Measurements from ENCODE around the gene UBTD2. TPM values are rescaled to one million over a fixed set of nuclear protein-coding genes. Genes with fewer than 3 reads are reported as not detected.

UBTD2 gene
- total RNA-seq, 2 experiments from 2014 or later: 4.6 to 4.9 TPM

DNA sequence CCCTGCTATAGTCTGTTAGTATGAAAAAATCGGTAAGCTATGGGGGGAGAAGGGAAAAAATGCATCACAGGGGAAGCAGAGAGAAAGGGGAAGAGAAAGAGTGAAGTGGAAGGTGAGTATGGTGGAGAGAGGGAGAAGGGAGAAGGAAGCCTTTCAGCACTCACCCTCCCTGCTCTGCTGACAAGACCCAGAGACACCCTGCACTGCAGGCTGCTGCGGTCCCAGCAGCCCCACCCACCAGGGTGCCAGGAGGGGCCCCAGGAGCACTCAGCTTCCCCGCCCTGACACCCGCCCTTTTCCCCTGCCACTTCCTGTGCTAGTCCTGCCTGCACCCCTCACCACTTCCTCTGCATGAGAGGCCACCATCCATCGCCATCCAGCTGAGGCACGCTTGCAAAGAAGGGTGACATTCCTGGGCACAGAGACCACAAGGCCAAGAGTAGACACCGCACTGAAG, 108.3 kb downstream of the UBTD2 start:
- peak overlapping the region; percentile 99 for H3K27ac Mint-ChIP-seq
- peaks cover 94% of the 10 kb centered on the region for H3K4me1 Mint-ChIP-seq (ENCODE audit: low read depth)
- H3K9me3 Mint-ChIP-seq: no peaks in the 10 kb centered on the region
- peak; percentile 97 for DNase-seq
- intact Hi-C loops (cut with micrococcal nuclease): loop anchor here (1.0 to 10.0 kb wide), 6 partner anchors 10 to 1880 kb away; partner anchors contain the start of genes DUSP1 and LCP2
- H3K4me3 Mint-ChIP-seq: peak overlapping the region; percentile 89
- ChIA-PET CTCF (interaction anchor here (0.6 to 5.7 kb wide), 10 partner anchors 10 to 125 kb away, joined by 3 to 100 read pairs (median 6); partner anchors contain the start of genes STK10 and UBTD2), POLR2A (interaction anchor here (0.7 to 7.3 kb wide), 10 partner anchors 10 to 1878 kb away, joined by 3 to 166 read pairs (median 10); partner anchors contain the start of genes FBXW11 and STK10)
- H3K36me3 Mint-ChIP-seq: peaks cover 30% of the 10 kb centered on the region
- H3K27me3 Mint-ChIP-seq: no peaks in the 10 kb centered on the region

DNA sequence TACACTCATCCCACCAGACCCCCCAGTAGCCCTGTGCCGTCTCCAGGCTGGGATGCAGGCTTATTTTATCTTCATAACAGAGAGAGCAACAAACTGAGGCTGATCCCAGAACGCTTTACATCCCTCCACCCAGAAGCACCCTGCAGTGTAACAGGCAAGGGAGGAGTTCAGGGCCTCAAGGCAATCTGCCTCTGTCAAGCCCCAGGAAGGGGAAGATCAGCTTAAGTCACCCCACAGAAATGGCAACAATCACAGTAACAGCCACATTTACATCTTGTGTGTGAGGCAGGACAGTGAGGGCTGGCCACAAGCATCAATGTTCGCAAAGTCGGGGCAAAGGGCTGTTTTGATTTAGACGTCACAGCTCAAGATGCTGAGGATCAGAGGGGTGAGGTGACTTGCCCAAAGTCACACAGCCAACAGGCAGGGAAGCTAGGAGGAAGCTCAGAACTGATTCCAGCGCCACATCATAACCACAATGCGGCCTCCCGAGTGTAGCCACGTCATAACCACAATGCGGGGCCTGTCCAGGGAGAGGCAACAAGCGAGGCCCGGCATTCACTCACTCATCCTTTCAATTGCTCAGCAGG, 109.9 kb downstream of the UBTD2 start:
- intact Hi-C loops (cut with micrococcal nuclease): loop anchor here (1.0 to 10.0 kb wide), 3 partner anchors 15 to 1879 kb away; partner anchors contain the start of genes LCP2 and STK10
- CTCF ChIA-PET: interaction anchor here (0.5 to 5.7 kb wide), 7 partner anchors 8 to 109 kb away, joined by 3 to 100 read pairs (median 4); partner anchors contain the start of gene STK10
- Mint-ChIP-seq H3K4me1 (ENCODE audit: low read depth) (peaks cover 95% of the 10 kb centered on the region), H3K27me3 (no peaks in the 10 kb centered on the region), H3K27ac (peak overlapping the region; percentile 99), H3K36me3 (peaks cover 34% of the 10 kb centered on the region), H3K9me3 (no peaks in the 10 kb centered on the region), H3K4me3 (peak overlapping the region; percentile 89)
- peak; percentile 95 for DNase-seq
- POLR2A ChIA-PET: interaction anchor here (0.6 to 7.3 kb wide), 12 partner anchors 8 to 597 kb away, joined by 3 to 166 read pairs (median 7); partner anchors contain the start of genes DUSP1, FBXW11 and STK10

DNA sequence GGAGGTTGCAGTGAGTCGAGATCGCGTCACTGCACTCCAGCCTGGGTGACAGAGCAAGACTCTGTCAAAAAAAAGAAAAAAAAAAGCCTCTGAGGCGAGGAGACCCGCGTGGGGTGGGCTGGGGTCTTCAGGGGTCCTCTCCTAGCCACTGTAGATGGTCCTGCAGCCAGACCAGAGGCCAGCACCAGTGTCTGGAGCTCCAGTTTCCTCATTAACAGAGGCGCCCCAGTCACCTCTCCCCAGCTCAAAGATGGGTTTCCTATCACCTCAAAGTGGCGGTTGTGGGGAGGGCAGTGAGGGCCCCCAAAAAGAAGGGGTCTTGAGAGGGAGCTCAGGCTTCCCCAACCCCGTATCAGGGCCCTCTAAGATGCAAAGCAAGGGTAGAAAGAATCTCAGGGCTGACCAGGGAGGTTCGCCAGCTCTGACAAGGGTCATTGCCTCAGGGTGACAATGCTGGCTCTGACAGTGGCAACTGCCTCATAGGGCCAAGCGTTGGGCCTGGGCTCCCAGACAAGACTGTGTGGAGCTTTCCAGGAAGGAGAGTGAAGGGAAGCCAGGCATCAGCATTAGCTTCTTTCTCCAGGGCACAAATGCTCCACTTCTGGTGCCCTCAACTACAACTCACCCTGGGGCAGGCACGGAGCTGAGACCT, 110.5 kb downstream of the UBTD2 start:
- peak overlapping the region; percentile 89 for H3K4me3 Mint-ChIP-seq
- DNase-seq: no peak
- H3K27ac Mint-ChIP-seq: peak overlapping the region; percentile 99
- H3K36me3 Mint-ChIP-seq: peaks cover 32% of the 10 kb centered on the region
- ChIA-PET CTCF (interaction anchor here (0.5 to 5.7 kb wide), 9 partner anchors 9 to 110 kb away, joined by 3 to 100 read pairs (median 4); partner anchors contain the start of gene STK10), POLR2A (interaction anchor here (0.6 to 7.3 kb wide), 11 partner anchors 8 to 166 kb away, joined by 3 to 166 read pairs (median 6); partner anchors contain the start of genes FBXW11 and STK10)
- peaks cover 95% of the 10 kb centered on the region for H3K4me1 Mint-ChIP-seq (ENCODE audit: low read depth)
- intact Hi-C loops (cut with micrococcal nuclease): loop anchor here (10.0 kb wide), 1 partner anchor 1878 kb away; the partner anchor contains the start of gene LCP2
- H3K27me3 Mint-ChIP-seq: no peaks in the 10 kb centered on the region
- no peaks in the 10 kb centered on the region for H3K9me3 Mint-ChIP-seq

DNA sequence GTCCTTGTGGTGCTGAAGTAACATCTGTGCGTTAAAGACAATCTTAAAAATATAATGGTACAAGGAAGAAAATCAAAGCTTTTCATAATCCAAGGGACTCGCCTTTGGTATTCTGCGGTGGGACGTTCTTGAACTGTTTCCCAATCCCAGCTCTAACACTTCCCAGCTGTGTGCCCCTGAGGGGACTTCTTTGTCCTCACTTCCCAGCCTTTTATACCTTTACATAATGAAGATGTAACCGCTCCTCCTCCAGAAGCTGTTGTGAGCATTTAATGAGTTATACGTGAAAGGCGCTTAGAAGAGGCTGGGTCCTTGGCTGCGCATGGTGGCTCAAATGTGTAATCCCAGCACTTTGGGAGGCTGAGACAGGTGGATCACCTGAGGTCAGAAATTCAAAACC, 112.4 kb downstream of the UBTD2 start:
- Mint-ChIP-seq H3K27ac (peak overlapping the region; percentile 76), H3K4me1 (ENCODE audit: low read depth) (peaks cover 91% of the 10 kb centered on the region), H3K36me3 (peaks cover 27% of the 10 kb centered on the region), H3K27me3 (no peaks in the 10 kb centered on the region), H3K9me3 (no peaks in the 10 kb centered on the region), H3K4me3 (no peak overlapping the region)
- no peak for DNase-seq
- intact Hi-C loops (cut with micrococcal nuclease): loop anchor here (10.0 kb wide), 1 partner anchor 1876 kb away; the partner anchor contains the start of gene LCP2
- ChIA-PET POLR2A (no interaction called here), CTCF (interaction anchor here (2.7 kb wide), 1 partner anchor 17 kb away, joined by 8 read pairs; the partner anchor contains the start of gene STK10)

DNA sequence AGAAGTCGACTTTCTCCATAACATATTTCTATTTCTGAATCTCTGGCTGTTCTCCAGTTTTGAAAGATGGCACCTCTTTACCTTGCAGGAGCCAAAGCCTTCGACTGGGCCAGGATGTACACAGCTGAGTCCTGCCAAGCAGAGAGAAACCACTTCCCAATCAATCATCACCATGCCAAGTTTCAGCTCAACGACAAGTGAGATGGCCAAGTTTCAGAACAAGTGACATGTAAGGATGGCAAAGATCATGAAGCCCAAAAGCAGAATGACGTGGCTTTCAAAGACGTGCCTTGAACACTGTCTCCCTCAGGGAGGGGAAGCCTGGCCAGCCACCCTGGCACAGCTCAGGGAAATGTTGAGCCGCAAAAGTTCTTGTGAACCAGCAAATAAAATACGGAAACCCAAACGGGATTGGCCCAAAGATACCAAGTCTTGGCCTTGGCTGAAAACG, 113.3 kb downstream of the UBTD2 start:
- intact Hi-C loops (cut with micrococcal nuclease): loop anchor here (10.0 kb wide), 1 partner anchor 1875 kb away; the partner anchor contains the start of gene LCP2

DNA sequence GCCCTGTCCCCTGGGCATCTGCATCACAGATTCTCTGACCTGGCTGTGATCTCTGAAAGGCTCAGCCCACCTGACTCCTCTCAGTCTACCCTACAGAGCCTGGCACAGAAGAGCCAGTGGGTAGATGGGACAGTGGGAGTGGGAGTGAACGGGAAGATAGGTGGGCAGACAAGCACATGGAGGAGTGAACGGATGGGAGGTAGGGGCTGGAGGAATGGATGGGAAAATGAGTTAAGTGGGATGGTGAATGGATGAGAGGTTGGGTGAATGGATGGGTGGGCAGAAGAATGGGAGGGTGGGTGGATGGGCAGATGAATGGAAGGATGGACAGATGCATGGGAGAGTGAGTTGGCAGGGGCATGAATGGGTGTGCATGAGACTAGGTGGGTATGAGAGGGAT, 114.3 kb downstream of the UBTD2 start:
- Mint-ChIP-seq H3K4me3 (no peak overlapping the region), H3K27me3 (no peaks in the 10 kb centered on the region), H3K4me1 (ENCODE audit: low read depth) (peaks cover 87% of the 10 kb centered on the region), H3K9me3 (no peaks in the 10 kb centered on the region), H3K36me3 (peaks cover 16% of the 10 kb centered on the region), H3K27ac (peak overlapping the region; percentile 76)
- intact Hi-C loops (cut with micrococcal nuclease): no loop called here
- ChIA-PET CTCF (interaction anchor here (2.7 kb wide), 1 partner anchor 19 kb away, joined by 8 read pairs; the partner anchor contains the start of gene STK10), POLR2A (no interaction called here)
- DNase-seq: no peak

More for the DNA sequence above, 113.3 kb downstream of the UBTD2 start:
- Mint-ChIP-seq H3K27ac (peak overlapping the region; percentile 76), H3K36me3 (peaks cover 22% of the 10 kb centered on the region), H3K4me1 (ENCODE audit: low read depth) (peaks cover 88% of the 10 kb centered on the region), H3K27me3 (no peaks in the 10 kb centered on the region), H3K4me3 (no peak overlapping the region), H3K9me3 (no peaks in the 10 kb centered on the region)
- peak; percentile 36 for DNase-seq
- CTCF ChIA-PET: interaction anchor here (1.0 to 2.7 kb wide), 2 partner anchors 18 to 58 kb away, joined by 3 to 8 read pairs; partner anchors contain the start of gene STK10
- POLR2A ChIA-PET: interaction anchor here (1.3 kb wide), 1 partner anchor 9 kb away, joined by 4 read pairs; no protein-coding TSS in a partner anchor

DNA sequence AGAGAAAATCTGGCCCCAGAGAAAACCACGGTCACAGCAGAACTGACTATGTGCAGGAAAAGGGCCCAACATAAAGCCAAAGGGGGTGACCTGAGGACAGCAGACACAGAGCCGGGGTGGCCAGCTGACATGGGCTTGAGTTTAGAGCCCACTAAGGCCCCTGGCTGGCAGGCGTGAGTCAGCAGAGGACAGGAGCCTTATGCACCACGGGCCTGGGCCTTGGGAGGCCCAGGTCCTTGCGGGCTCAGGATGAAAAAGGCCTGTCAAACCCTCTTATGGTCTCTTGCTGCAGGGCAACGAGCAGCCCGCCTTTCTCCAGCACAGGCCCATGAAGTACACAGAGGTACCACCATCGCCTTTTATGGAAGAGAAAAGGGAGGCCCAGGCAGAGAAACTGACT, 115.3 kb downstream of the UBTD2 start:
- no peak overlapping the region for H3K4me3 Mint-ChIP-seq
- no peaks in the 10 kb centered on the region for H3K27me3 Mint-ChIP-seq
- peaks cover 85% of the 10 kb centered on the region for H3K4me1 Mint-ChIP-seq (ENCODE audit: low read depth)
- DNase-seq: no peak
- peaks cover 14% of the 10 kb centered on the region for H3K36me3 Mint-ChIP-seq
- intact Hi-C loops (cut with micrococcal nuclease): no loop called here
- ChIA-PET CTCF (interaction anchor here (2.7 kb wide), 1 partner anchor 20 kb away, joined by 8 read pairs; the partner anchor contains the start of gene STK10), POLR2A (no interaction called here)
- no peak overlapping the region for H3K27ac Mint-ChIP-seq
- no peaks in the 10 kb centered on the region for H3K9me3 Mint-ChIP-seq

DNA sequence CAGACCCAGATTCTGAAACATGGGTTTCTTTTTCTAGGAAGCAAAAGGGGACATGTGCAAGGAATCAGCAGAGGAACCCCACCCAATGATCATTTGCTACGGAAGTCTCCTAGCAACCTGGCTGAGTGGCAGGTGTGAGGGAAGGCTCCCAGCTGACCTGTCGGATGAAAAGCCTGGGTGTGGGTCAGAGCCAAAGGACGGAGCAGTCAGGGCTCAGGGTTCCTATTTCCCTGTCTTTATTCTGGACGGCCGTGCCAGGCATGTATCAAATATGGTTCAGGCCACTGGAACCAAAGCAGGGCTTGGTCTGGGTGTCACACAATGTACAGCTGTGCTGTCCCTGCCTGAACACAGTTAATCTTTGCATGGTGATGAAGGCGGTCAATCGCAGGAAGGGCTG, 115.7 kb downstream of the UBTD2 start:
- Mint-ChIP-seq H3K36me3 (peaks cover 14% of the 10 kb centered on the region), H3K4me1 (ENCODE audit: low read depth) (peaks cover 85% of the 10 kb centered on the region), H3K27me3 (no peaks in the 10 kb centered on the region), H3K4me3 (no peak overlapping the region), H3K27ac (no peak overlapping the region), H3K9me3 (no peaks in the 10 kb centered on the region)
- DNase-seq: no peak
- CTCF ChIA-PET: no interaction called here
- POLR2A ChIA-PET: no interaction called here
- intact Hi-C loops (cut with micrococcal nuclease): no loop called here

DNA sequence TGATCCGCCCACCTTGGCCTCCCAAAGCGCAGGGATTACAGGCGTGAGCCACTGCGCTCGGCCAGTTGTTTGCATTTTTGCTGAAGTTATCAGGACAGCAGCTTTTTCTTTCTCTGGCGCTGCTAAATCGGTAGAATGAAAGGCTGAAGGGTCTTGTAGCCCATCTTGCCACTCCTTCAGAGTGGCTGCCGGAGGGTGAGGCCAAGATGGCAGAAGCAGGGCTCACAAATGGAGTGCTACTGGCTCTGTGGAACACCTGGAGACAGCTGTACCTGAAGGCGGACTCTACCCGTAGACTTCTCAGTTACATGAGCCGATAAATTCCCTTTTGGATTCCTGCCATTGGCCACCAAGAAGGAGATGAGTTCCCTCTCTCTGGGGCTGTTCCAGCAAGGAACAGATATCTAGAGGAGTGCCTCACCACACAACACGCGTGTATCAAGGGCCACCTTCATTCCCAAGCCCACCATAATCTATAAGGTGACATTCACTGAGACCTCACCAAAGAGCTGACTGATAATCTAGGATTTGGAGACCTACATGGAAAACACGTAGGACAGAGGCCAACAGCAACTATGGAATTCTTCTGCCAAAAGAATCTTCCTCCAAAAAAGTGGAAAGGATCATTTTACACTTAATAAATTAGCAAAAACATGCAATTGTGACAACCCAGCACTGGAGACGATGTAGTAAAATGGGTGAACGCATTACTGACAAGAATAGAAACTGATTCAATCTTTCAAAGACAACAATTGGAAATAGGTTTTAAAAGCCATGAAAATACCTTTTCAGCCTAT, 117.3 kb downstream of the UBTD2 start:
- ChIA-PET CTCF (interaction anchor here (1.6 kb wide), 1 partner anchor 21 kb away, joined by 3 read pairs; no protein-coding TSS in a partner anchor), POLR2A (interaction anchor here (2.3 kb wide), 1 partner anchor 8 kb away, joined by 12 read pairs; no protein-coding TSS in a partner anchor)
- Mint-ChIP-seq H3K36me3 (peaks cover 14% of the 10 kb centered on the region), H3K9me3 (no peaks in the 10 kb centered on the region), H3K4me3 (no peak overlapping the region), H3K27me3 (no peaks in the 10 kb centered on the region), H3K27ac (peak overlapping the region; percentile 29), H3K4me1 (ENCODE audit: low read depth) (peaks cover 83% of the 10 kb centered on the region)
- intact Hi-C loops (cut with micrococcal nuclease): no loop called here
- no peak for DNase-seq

DNA sequence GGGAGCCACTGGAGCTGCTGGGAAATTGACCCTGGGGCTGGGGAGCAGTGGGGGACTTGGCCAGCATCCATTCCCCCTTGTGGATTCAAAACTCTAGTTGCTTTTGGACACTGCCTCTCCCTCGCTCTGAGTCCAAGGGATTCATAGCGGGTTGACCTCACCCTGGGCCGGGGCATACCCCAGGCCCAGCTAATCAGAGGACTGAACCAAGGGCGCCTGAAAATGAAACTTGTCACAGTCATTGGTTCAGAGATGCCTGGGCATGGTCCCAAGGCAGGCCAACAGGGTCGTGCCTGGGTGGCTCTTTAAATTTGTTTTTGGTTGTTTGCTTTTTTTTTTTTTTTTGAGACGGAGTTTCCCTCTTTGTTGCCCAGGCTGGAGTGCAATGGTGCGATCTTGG, 118.1 kb downstream of the UBTD2 start:
- Mint-ChIP-seq H3K36me3 (peaks cover 14% of the 10 kb centered on the region), H3K27me3 (no peaks in the 10 kb centered on the region)
- CTCF ChIA-PET: interaction anchor here (0.8 to 1.6 kb wide), 3 partner anchors 9 to 22 kb away, joined by 3 to 4 read pairs (median 3); no protein-coding TSS in a partner anchor

DNA sequence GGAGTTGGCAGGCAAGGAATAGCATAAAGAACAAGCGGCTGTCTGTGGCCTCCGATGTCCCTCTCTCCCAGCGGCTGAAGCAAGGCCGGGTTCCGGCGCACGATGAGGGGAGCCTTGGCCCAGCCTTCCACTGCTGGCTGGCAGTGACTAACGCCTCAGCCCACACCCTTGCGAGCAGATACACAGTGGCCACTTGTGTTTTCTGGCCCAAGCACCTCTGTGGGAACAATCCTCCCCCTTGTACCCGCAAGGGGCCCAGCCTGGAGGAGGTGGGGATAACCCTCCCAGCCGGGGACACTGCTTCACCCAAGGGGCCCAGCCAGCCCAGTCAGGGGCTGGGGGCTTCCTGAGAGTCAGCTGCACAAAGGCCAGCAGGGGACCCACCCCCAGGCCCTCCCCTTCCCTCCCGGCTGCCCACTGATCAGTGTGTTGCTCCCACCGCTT, 118.8 kb downstream of the UBTD2 start:
- Mint-ChIP-seq H3K4me1 (ENCODE audit: low read depth) (peaks cover 75% of the 10 kb centered on the region), H3K4me3 (no peak overlapping the region), H3K27ac (peak overlapping the region; percentile 67), H3K9me3 (no peaks in the 10 kb centered on the region), H3K27me3 (no peaks in the 10 kb centered on the region), H3K36me3 (peaks cover 12% of the 10 kb centered on the region)
- DNase-seq: no peak
- ChIA-PET CTCF (interaction anchor here (0.8 to 1.6 kb wide), 3 partner anchors 10 to 22 kb away, joined by 3 to 4 read pairs (median 3); no protein-coding TSS in a partner anchor), POLR2A (interaction anchor here (2.3 kb wide), 1 partner anchor 9 kb away, joined by 12 read pairs; no protein-coding TSS in a partner anchor)
- intact Hi-C loops (cut with micrococcal nuclease): no loop called here

More for the DNA sequence above, 118.1 kb downstream of the UBTD2 start:
- Mint-ChIP-seq H3K4me3 (no peak overlapping the region), H3K27ac (peak overlapping the region; percentile 67), H3K9me3 (no peaks in the 10 kb centered on the region), H3K4me1 (ENCODE audit: low read depth) (peaks cover 80% of the 10 kb centered on the region)
- POLR2A ChIA-PET: interaction anchor here (2.3 kb wide), 1 partner anchor 9 kb away, joined by 12 read pairs; no protein-coding TSS in a partner anchor
- intact Hi-C loops (cut with micrococcal nuclease): no loop called here
- no peak for DNase-seq

Data from activated CD4-positive, alpha-beta memory T cell treated with anti-CD3 and anti-CD28 coated beads for 36 hours (primary cell).